Upper lobe of left lung (tissue), 4 donors: ENCODE measurements around the gene SBK2.

Source experiments
- CTCF ChIP-seq, 6 experiments: fragments of 450-650 bp in 4 of 6; fragments of 200-600 bp in 2 of 6; sonication (generic) in 2 of 6; IDR thresholded peaks; one replicate each; pipeline ENCODE4 v1.5.1; 2016 to 2019; ENCODE audit warnings: antibody characterized with exemption in 6 of 6
- EP300 ChIP-seq, 4 donors: sonication (generic); formaldehyde crosslinking; IDR thresholded peaks; one replicate each; pipeline ENCODE4 v1.5.1; 2017; ENCODE audit warnings: antibody characterized with exemption in 4 of 4, control low read depth in 2 of 4
- POLR2A ChIP-seq, 4 donors: fragments of 450-650 bp; IDR thresholded peaks; one replicate each; pipeline ENCODE4 v1.5.1; 2016 to 2017; ENCODE audit warnings: antibody characterized with exemption in 4 of 4, mild to moderate bottlenecking in 2 of 4
- POLR2AphosphoS5 ChIP-seq, 2 donors: sonication (generic); formaldehyde crosslinking; IDR thresholded peaks; one replicate each; pipeline ENCODE4 v1.5.1; 2017; ENCODE audit warnings: antibody characterized with exemption in 2 of 2

- TF ChIP-seq CTCF (IDR thresholded peaks at IDR 0.05) (no peak), EP300 (IDR thresholded peaks at IDR 0.05) (no peak), POLR2A (IDR thresholded peaks at IDR 0.05) (no peak), POLR2AphosphoS5 (IDR thresholded peaks at IDR 0.05) (no peak)
These were observed 47.8 kb downstream of the SBK2 start for GRCh38 chr19:55488986-55489710.
